ENCODE results near the gene GP1BA. TPM values are rescaled to one million over a fixed set of nuclear protein-coding genes. Genes with fewer than 3 reads are reported as not detected.

GP1BA gene
- total and polyA plus RNA-seq, 7 experiments from 2014 or later = 1.6 TPM; not detected in 6

GRCh38 chr17:4955091-4955490 lies 23.0 kb downstream of the GP1BA start:
- intact Hi-C loops (cut with micrococcal nuclease) = no loop called here
- no peak overlapping the region for H3K27ac ChIP-seq (ENCODE audit: low read depth, low read length)
- H3K4me3 ChIP-seq (ENCODE audit: low read length) = no peak overlapping the region
- H3K36me3 ChIP-seq (ENCODE audit: control insufficient read depth in 2 of 3, insufficient read depth in 3 of 3, low read length in 3 of 3) = peaks cover 0 to 11% (median 6%) of the 10 kb centered on the region in 3 experiments
- ChIA-PET CTCF (interaction anchor here (0.5 to 2.2 kb wide), 5 partner anchors 8 to 78 kb away, joined by 3 to 6 read pairs (median 5); partner anchors contain the start of genes RNF167, SLC25A11 and SPAG7), POLR2A (interaction anchor here (0.6 to 8.7 kb wide), 2 partner anchors 11 to 16 kb away, joined by 3 to 120 read pairs; partner anchors contain the start of genes RNF167 and SLC25A11)
- Mint-ChIP-seq H3K9me3 (no peaks in the 10 kb centered on the region), H3K27ac (no peak overlapping the region), H3K4me3 (no peak overlapping the region), H3K4me1 (peaks cover 12 to 34% (median 24%) of the 10 kb centered on the region in 7 donors), H3K27me3 (no peaks in the 10 kb centered on the region), H3K36me3 (peaks cover 0 to 14% (median 2%) of the 10 kb centered on the region in 5 donors)
- ATAC-seq (no peak), DNase-seq (no peak)
- peaks cover 7% of the 10 kb centered on the region in 2 donors for H3K4me1 ChIP-seq (ENCODE audit: control insufficient read depth in 2 of 2, insufficient read depth in 2 of 2, low read length in 2 of 2)
- no peaks in the 10 kb centered on the region for H3K9me3 ChIP-seq (ENCODE audit: control insufficient read depth in 2 of 3, low read length in 3 of 3)
- no peaks in the 10 kb centered on the region for H3K27me3 ChIP-seq (ENCODE audit: control insufficient read depth in 2 of 2, insufficient read depth in 2 of 2, low read length in 2 of 2)

GRCh38 chr17:4956493-4957061 lies 24.5 kb downstream of the GP1BA start:
- Mint-ChIP-seq H3K4me1 (peaks cover 0 to 20% (median 13%) of the 10 kb centered on the region in 7 donors), H3K36me3 (peaks cover 0 to 21% (median 8%) of the 10 kb centered on the region in 5 donors), H3K27ac (peak overlapping the region in 1 of 9 donors; percentile 67), H3K9me3 (no peaks in the 10 kb centered on the region), H3K4me3 (no peak overlapping the region), H3K27me3 (no peaks in the 10 kb centered on the region)
- Histone ChIP-seq H3K4me3 (ENCODE audit: low read length) (no peak overlapping the region), H3K27me3 (ENCODE audit: control insufficient read depth in 2 of 2, insufficient read depth in 2 of 2, low read length in 2 of 2) (no peaks in the 10 kb centered on the region), H3K4me1 (ENCODE audit: control insufficient read depth in 2 of 2, insufficient read depth in 2 of 2, low read length in 2 of 2) (peaks cover 0 to 7% of the 10 kb centered on the region in 2 donors), H3K36me3 (ENCODE audit: control insufficient read depth in 2 of 3, insufficient read depth in 3 of 3, low read length in 3 of 3) (peaks cover 0 to 20% (median 6%) of the 10 kb centered on the region in 3 experiments), H3K27ac (ENCODE audit: low read depth, low read length) (no peak overlapping the region), H3K9me3 (ENCODE audit: control insufficient read depth in 2 of 3, low read length in 3 of 3) (no peaks in the 10 kb centered on the region)
- ChIA-PET POLR2A (interaction anchor here (1.9 to 2.6 kb wide), 2 partner anchors 11 to 17 kb away, joined by 7 to 12 read pairs; partner anchors contain the start of genes RNF167, SLC25A11 and SPAG7), CTCF (interaction anchor here (1.1 to 2.2 kb wide), 3 partner anchors 9 to 48 kb away, joined by 4 to 5 read pairs (median 5); partner anchors contain the start of genes RNF167 and SLC25A11)
- intact Hi-C loops (cut with micrococcal nuclease) = loop anchor here in 1 of 2 donors (1.0 kb wide), 1 partner anchor 47 kb away; no protein-coding TSS in a partner anchor
- ATAC-seq (no peak), DNase-seq (peak in 3 of 9 donors; percentile 9 to 47 (median 36))

GRCh38 chr17:4958102-4958501 lies 26.0 kb downstream of the GP1BA start:
- CTCF ChIA-PET = interaction anchor here (1.2 to 1.6 kb wide), 2 partner anchors 9 to 104 kb away, joined by 4 read pairs; partner anchors contain the start of gene SPAG7
- Mint-ChIP-seq H3K4me3 (no peak overlapping the region), H3K27me3 (no peaks in the 10 kb centered on the region), H3K4me1 (peaks cover 0 to 17% (median 15%) of the 10 kb centered on the region in 7 donors), H3K36me3 (peaks cover 0 to 21% (median 9%) of the 10 kb centered on the region in 5 donors), H3K9me3 (no peaks in the 10 kb centered on the region), H3K27ac (no peak overlapping the region)
- Histone ChIP-seq H3K9me3 (ENCODE audit: control insufficient read depth in 2 of 3, low read length in 3 of 3) (no peaks in the 10 kb centered on the region), H3K27me3 (ENCODE audit: control insufficient read depth in 2 of 2, insufficient read depth in 2 of 2, low read length in 2 of 2) (no peaks in the 10 kb centered on the region), H3K36me3 (ENCODE audit: control insufficient read depth in 2 of 3, insufficient read depth in 3 of 3, low read length in 3 of 3) (peaks cover 0 to 20% (median 6%) of the 10 kb centered on the region in 3 experiments), H3K4me1 (ENCODE audit: control insufficient read depth in 2 of 2, insufficient read depth in 2 of 2, low read length in 2 of 2) (peaks cover 0 to 7% of the 10 kb centered on the region in 2 donors), H3K27ac (ENCODE audit: low read depth, low read length) (no peak overlapping the region), H3K4me3 (ENCODE audit: low read length) (no peak overlapping the region)
- POLR2A ChIA-PET = interaction anchor here (1.1 to 2.6 kb wide), 4 partner anchors 9 to 50 kb away, joined by 3 to 12 read pairs (median 6); partner anchors contain the start of genes RNF167, SLC25A11 and SPAG7
- ATAC-seq (no peak), DNase-seq (no peak)
- intact Hi-C loops (cut with micrococcal nuclease) = no loop called here

GRCh38 chr17:4959261-4959965 lies 27.3 kb downstream of the GP1BA start:
- no peak overlapping the region for H3K4me3 Mint-ChIP-seq
- Histone ChIP-seq H3K4me3 (ENCODE audit: low read length) (no peak overlapping the region), H3K9me3 (ENCODE audit: control insufficient read depth in 2 of 3, low read length in 3 of 3) (no peaks in the 10 kb centered on the region), H3K27ac (ENCODE audit: low read depth, low read length) (no peak overlapping the region), H3K4me1 (ENCODE audit: control insufficient read depth in 2 of 2, insufficient read depth in 2 of 2, low read length in 2 of 2) (peaks cover 0 to 7% of the 10 kb centered on the region in 2 donors), H3K36me3 (ENCODE audit: control insufficient read depth in 2 of 3, insufficient read depth in 3 of 3, low read length in 3 of 3) (peaks cover 0 to 20% (median 6%) of the 10 kb centered on the region in 3 experiments), H3K27me3 (ENCODE audit: control insufficient read depth in 2 of 2, insufficient read depth in 2 of 2, low read length in 2 of 2) (no peaks in the 10 kb centered on the region)
- DNase-seq (no peak), ATAC-seq (no peak)
- POLR2A ChIA-PET = interaction anchor here (1.1 to 1.6 kb wide), 2 partner anchors 9 to 19 kb away, joined by 3 to 4 read pairs; partner anchors contain the start of genes ENO3, RNF167 and SLC25A11
- H3K27ac Mint-ChIP-seq = peak overlapping the region in 1 of 9 donors; percentile 54
- CTCF ChIA-PET = no interaction called here
- intact Hi-C loops (cut with micrococcal nuclease) = no loop called here
- H3K4me1 Mint-ChIP-seq = peaks cover 0 to 17% (median 11%) of the 10 kb centered on the region in 7 donors
- H3K27me3 Mint-ChIP-seq = no peaks in the 10 kb centered on the region
- H3K36me3 Mint-ChIP-seq = peaks cover 0 to 21% (median 11%) of the 10 kb centered on the region in 5 donors
- H3K9me3 Mint-ChIP-seq = no peaks in the 10 kb centered on the region

GRCh38 chr17:4960279-4960922 lies 28.3 kb downstream of the GP1BA start:
- no peak for DNase-seq
- POLR2A ChIA-PET = interaction anchor here (1.6 kb wide), 1 partner anchor 10 kb away, joined by 4 read pairs; the partner anchor contains the start of gene ENO3
- Mint-ChIP-seq H3K9me3 (no peaks in the 10 kb centered on the region), H3K4me1 (peaks cover 0 to 24% (median 15%) of the 10 kb centered on the region in 7 donors), H3K4me3 (no peak overlapping the region), H3K27me3 (no peaks in the 10 kb centered on the region), H3K36me3 (peaks cover 4 to 25% (median 14%) of the 10 kb centered on the region in 5 donors), H3K27ac (peak overlapping the region in 1 of 9 donors; percentile 15)
- no peak overlapping the region for H3K27ac ChIP-seq (ENCODE audit: low read depth, low read length)
- no peak overlapping the region for H3K4me3 ChIP-seq (ENCODE audit: low read length)
- ATAC-seq = no peak
- H3K9me3 ChIP-seq (ENCODE audit: control insufficient read depth in 2 of 3, low read length in 3 of 3) = no peaks in the 10 kb centered on the region
- intact Hi-C loops (cut with micrococcal nuclease) = no loop called here
- CTCF ChIA-PET = no interaction called here
- peaks cover 0 to 7% of the 10 kb centered on the region in 2 donors for H3K4me1 ChIP-seq (ENCODE audit: control insufficient read depth in 2 of 2, insufficient read depth in 2 of 2, low read length in 2 of 2)
- H3K27me3 ChIP-seq (ENCODE audit: control insufficient read depth in 2 of 2, insufficient read depth in 2 of 2, low read length in 2 of 2) = no peaks in the 10 kb centered on the region
- H3K36me3 ChIP-seq (ENCODE audit: control insufficient read depth in 2 of 3, insufficient read depth in 3 of 3, low read length in 3 of 3) = peaks cover 0 to 20% (median 6%) of the 10 kb centered on the region in 3 experiments
